ENCODE data around the gene TTLL1.

- no peak for TF ChIP-seq CTCF (IDR thresholded peaks at IDR 0.05)
- TF ChIP-seq POLR2A (IDR thresholded peaks at IDR 0.05) = no peak
Measured at GRCh38 chr22:43131773-43132501, 42.7 kb upstream of the TTLL1 start.

All from thyroid gland (tissue), 4 donors.